Islet precursor cell (in vitro differentiated cells): ENCODE data around the gene SNAPC2.
"Not testable (repeated sequence)": the region's sequence is repeated elsewhere in the genome, so short reads cannot be mapped to it uniquely, and the experiment has no call there.

Source experiments
- DNase-seq: peaks from one replicate; pipeline ENCODE4 v3.0.0-alpha.2; 2018

Gene SNAPC2

GRCh38 chr19:7910321-7911161 lies 9.6 kb upstream of the SNAPC2 start:
- no peak for DNase-seq

GRCh38 chr19:7911508-7912143 lies 8.5 kb upstream of the SNAPC2 start:
- DNase-seq: no peak

GRCh38 chr19:7912144-7912696 lies 7.9 kb upstream of the SNAPC2 start:
- DNase-seq: no peak

GRCh38 chr19:7912697-7913564 lies 7.2 kb upstream of the SNAPC2 start:
- no peak for DNase-seq

GRCh38 chr19:7913652-7914051 lies 6.5 kb upstream of the SNAPC2 start:
- DNase-seq: no peak

- no peak for DNase-seq
Observed at GRCh38 chr19:7914099-7914498, 6.0 kb upstream of the SNAPC2 start.

GRCh38 chr19:7914598-7915045 lies 5.5 kb upstream of the SNAPC2 start, which contains the start of gene TGFBR3L:
Gene TGFBR3L (plus strand): TSS chr19:7914830.
- DNase-seq: no peak

GRCh38 chr19:7915250-7916102 lies 4.7 kb upstream of the SNAPC2 start:
- no peak for DNase-seq

- DNase-seq: peak; percentile 74
Observed at GRCh38 chr19:7916103-7916954, 3.8 kb upstream of the SNAPC2 start.

GRCh38 chr19:7916955-7917266 lies 3.2 kb upstream of the SNAPC2 start:
- no peak for DNase-seq

GRCh38 chr19:7917267-7918061 lies 2.7 kb upstream of the SNAPC2 start:
- DNase-seq: peak; percentile 88

GRCh38 chr19:7918062-7918614 lies 2.0 kb upstream of the SNAPC2 start:
- not testable (repeated sequence) for DNase-seq

GRCh38 chr19:7918615-7919421 lies 1.3 kb upstream of the SNAPC2 start:
- no peak for DNase-seq

GRCh38 chr19:7920519-7921301 lies 572 bp downstream of the SNAPC2 start:
- peak; percentile 99 for DNase-seq

GRCh38 chr19:7921302-7921966 lies 1.3 kb downstream of the SNAPC2 start:
- DNase-seq: no peak

GRCh38 chr19:7921967-7922835 lies 2.1 kb downstream of the SNAPC2 start:
- no peak for DNase-seq

GRCh38 chr19:7922836-7923195 lies 2.7 kb downstream of the SNAPC2 start:
- no peak for DNase-seq
